ENCODE results near the gene KCNK5.

Gene KCNK5

GRCh38 chr6:39204160-39204495 lies 25.1 kb downstream of the KCNK5 start:
- TF ChIP-seq ZFX (IDR thresholded peaks at IDR 0.05; ENCODE audit: borderline replicate concordance) = no peak
- TF ChIP-seq, protein P1, sequence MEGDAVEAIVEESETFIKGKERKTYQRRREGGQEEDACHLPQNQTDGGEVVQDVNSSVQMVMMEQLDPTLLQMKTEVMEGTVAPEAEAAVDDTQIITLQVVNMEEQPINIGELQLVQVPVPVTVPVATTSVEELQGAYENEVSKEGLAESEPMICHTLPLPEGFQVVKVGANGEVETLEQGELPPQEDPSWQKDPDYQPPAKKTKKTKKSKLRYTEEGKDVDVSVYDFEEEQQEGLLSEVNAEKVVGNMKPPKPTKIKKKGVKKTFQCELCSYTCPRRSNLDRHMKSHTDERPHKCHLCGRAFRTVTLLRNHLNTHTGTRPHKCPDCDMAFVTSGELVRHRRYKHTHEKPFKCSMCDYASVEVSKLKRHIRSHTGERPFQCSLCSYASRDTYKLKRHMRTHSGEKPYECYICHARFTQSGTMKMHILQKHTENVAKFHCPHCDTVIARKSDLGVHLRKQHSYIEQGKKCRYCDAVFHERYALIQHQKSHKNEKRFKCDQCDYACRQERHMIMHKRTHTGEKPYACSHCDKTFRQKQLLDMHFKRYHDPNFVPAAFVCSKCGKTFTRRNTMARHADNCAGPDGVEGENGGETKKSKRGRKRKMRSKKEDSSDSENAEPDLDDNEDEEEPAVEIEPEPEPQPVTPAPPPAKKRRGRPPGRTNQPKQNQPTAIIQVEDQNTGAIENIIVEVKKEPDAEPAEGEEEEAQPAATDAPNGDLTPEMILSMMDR (IDR thresholded peaks at IDR 0.05) = no peak
- no peak overlapping the region for H3K27ac ChIP-seq

GRCh38 chr6:39203436-39204159 lies 25.7 kb downstream of the KCNK5 start:
- no peak for TF ChIP-seq ZFX (IDR thresholded peaks at IDR 0.05; ENCODE audit: borderline replicate concordance)
- TF ChIP-seq, protein P1 (IDR thresholded peaks at IDR 0.05) = no peak
- no peak overlapping the region for H3K27ac ChIP-seq

DNA sequence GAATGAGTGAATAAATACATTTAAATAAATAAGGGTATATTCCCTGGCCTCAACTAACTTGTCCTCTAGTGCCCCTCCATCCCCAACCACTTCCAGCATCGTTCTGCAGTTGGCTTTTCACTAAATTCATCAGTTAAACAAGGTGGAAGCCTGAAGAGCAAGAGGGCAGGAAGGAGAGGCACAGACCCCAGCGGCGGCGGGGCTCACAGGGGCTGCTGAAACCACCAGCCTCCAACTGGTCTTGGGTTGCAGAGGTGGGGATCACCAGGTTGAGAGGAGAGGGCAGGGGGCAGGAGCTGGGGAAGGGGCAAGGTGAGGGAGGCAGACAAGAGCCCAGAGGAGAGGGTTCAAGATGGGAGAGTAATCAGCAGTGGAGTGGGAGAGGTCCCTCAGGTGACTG lies 27.1 kb downstream of the KCNK5 start:
- no peak for TF ChIP-seq ZFX (IDR thresholded peaks at IDR 0.05; ENCODE audit: borderline replicate concordance)
- TF ChIP-seq, protein P1 (IDR thresholded peaks at IDR 0.05) = no peak

GRCh38 chr6:39200498-39201020 lies 28.7 kb downstream of the KCNK5 start:
- TF ChIP-seq, protein P1 (IDR thresholded peaks at IDR 0.05) = no peak
- no peak for TF ChIP-seq ZFX (IDR thresholded peaks at IDR 0.05; ENCODE audit: borderline replicate concordance)
- no peak overlapping the region for H3K27ac ChIP-seq

More for the DNA sequence above, 27.1 kb downstream of the KCNK5 start:
- no peak overlapping the region for H3K27ac ChIP-seq

DNA sequence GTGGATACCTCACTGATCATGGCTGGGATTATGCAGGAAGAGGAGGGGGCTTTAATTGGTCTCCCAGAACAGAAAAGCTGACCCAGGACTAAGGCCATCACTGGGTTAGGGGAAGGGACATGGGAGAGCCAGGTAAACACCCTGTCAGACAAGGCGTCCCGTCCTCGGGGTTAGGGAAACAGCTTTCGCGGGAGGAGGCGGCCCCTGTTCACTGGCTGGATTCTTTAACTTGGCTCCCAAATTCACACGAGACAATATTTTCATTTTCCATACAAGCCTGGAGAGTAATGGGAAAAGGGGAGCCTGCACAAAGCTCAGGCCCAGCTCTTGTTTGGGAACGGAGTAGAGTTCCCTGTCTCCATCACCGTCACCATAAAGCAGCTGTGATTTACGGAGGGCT lies 29.3 kb downstream of the KCNK5 start:
- H3K27ac ChIP-seq = no peak overlapping the region
- no peak for TF ChIP-seq ZFX (IDR thresholded peaks at IDR 0.05; ENCODE audit: borderline replicate concordance)
- TF ChIP-seq, protein P1 (IDR thresholded peaks at IDR 0.05) = no peak

DNA sequence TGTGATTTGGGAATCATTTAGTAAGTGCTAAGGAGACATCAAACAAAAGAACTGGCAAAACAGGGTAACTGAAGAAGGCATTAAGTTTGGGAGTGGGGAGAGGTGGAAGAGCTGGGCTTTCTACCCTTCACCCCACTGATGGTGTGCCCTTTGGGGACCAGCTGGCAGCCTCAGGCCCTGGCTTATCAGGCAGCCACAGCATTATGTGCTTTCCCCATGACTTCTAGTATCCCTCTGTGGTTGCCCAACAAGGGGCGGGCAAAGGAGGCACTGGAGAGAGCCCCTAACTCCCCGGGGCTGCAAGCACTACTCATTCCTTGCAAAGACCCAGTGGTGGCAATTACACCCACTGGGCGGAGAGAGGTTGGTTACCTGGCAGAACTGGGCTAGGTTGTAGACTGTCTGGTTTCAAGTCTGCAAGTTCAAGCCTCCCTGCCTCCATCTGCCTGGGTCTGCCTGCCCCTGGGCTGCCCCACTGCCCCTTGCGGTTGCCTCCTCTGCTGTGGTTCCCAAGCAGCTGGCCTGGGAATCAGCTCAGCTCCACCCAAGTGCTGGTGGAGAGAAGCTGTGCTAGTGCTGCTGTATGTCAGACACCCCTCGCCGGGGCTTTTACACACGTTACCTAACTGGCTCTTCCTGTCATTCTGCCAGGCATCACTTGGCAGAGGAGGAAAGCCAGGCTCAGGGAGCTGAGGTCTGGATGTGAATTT lies 29.9 kb downstream of the KCNK5 start:
- no peak overlapping the region for H3K27ac ChIP-seq
- TF ChIP-seq ZFX (IDR thresholded peaks at IDR 0.05; ENCODE audit: borderline replicate concordance) = no peak
- TF ChIP-seq, protein P1 (IDR thresholded peaks at IDR 0.05) = no peak

- TF ChIP-seq, protein P1 (IDR thresholded peaks at IDR 0.05) = no peak
- no peak overlapping the region for H3K27ac ChIP-seq
Observed at GRCh38 chr6:39198528-39198927, 30.7 kb downstream of the KCNK5 start.
